Stomach (tissue), 9 donors: ENCODE measurements around the gene CLMP. TPM values are rescaled to one million over a fixed set of nuclear protein-coding genes. Genes with fewer than 3 reads are reported as not detected.
A peak's percentile ranks its signal among the peaks of the same experiment; 100 is the strongest.
"Not testable (repeated sequence)": the region's sequence is repeated elsewhere in the genome, so short reads cannot be mapped to it uniquely, and the experiment has no call there.

ENCODE experiments used
- DNase-seq, 2 donors: peaks; one replicate each; pipeline versions ENCODE4 v3.0.0 to v3.0.0-alpha.2; 2013 to 2019
- H3K27ac ChIP-seq, 5 donors: fragments of 200-600 bp in 4 of 5; sonication (generic) in 4 of 5; one replicate each; pipeline ENCODE4 v1.5.1; 2013 to 2019; ENCODE audit warnings: mild to moderate bottlenecking in 1 of 5, moderate library complexity in 1 of 5
- H3K27me3 ChIP-seq, 3 donors: fragments of 200-600 bp; sonication (generic); one replicate each; pipeline ENCODE4 v1.5.1; 2017 to 2019; ENCODE audit warnings: mixed run types in 1 of 3
- H3K36me3 ChIP-seq, 4 donors: fragments of 200-600 bp; sonication (generic); 1 replicate in 3 of 4; 2 replicates in 1 of 4; pipeline ENCODE4 v1.5.1; 2016 to 2019
- H3K4me1 ChIP-seq, 4 donors: fragments of 200-600 bp; sonication (generic); one replicate each; pipeline ENCODE4 v1.5.1; 2016 to 2019
- H3K4me3 ChIP-seq, 4 donors: fragments of 200-600 bp; sonication (generic) in 3 of 4; one replicate each; pipeline ENCODE4 v1.5.1; 2016 to 2019; ENCODE audit warnings: mild to moderate bottlenecking in 1 of 4
- H3K9me3 ChIP-seq, 4 donors: fragments of 200-600 bp; sonication (generic); one replicate each; pipeline ENCODE4 v1.5.1; 2016 to 2019
- CTCF ChIP-seq, 7 experiments: fragments of 450-650 bp in 4 of 7; fragments of 200-600 bp in 3 of 7; sonication (generic) in 3 of 7; IDR thresholded peaks; one replicate each; pipeline ENCODE4 v1.5.1; 2016 to 2019; ENCODE audit warnings: antibody characterized with exemption in 7 of 7, control low read depth in 2 of 7, mild to moderate bottlenecking in 1 of 7
- EP300 ChIP-seq: sonication (generic); formaldehyde crosslinking; IDR thresholded peaks from one replicate; pipeline ENCODE4 v1.6.1; 2017; ENCODE audit warnings: antibody characterized with exemption
- POLR2A ChIP-seq, 4 donors: fragments of 450-650 bp; IDR thresholded peaks; one replicate each; pipeline ENCODE4 v1.6.1; 2016; ENCODE audit warnings: antibody characterized with exemption in 4 of 4, control low read depth in 2 of 4, mild to moderate bottlenecking in 1 of 4, moderate library complexity in 1 of 4
- POLR2AphosphoS5 ChIP-seq, 3 donors: sonication (generic); formaldehyde crosslinking; IDR thresholded peaks; one replicate each; pipeline ENCODE4 v1.6.1; 2016; ENCODE audit warnings: antibody characterized with exemption in 3 of 3
- WGBS, 5 donors: extraction: QIAGEN DNeasy Blood & Tissue Kit in 3 of 5; methylation state at CpG; one replicate each; pipeline versions ENCODE4 v1.1.5 to v1.1.7; 2013 to 2018; 5-methylcytosine and 5-hydroxymethylcytosine counted together
- intact Hi-C: fragments of 100-400 bp; cut with DNase I; formaldehyde crosslinking; loops from one replicate; pipeline ENCODE4 v1.15.1; 2023; ENCODE audit warnings: low total_unique reads
- polyA plus RNA-seq, 3 donors: library from polyadenylated mRNA; stranded (reverse); fragments of 200-250 nt; gene quantifications; one replicate each; pipeline ENCODE4 v1.2.3, GENCODE V29; 2013
- total RNA-seq, 5 donors: library from RNA; depleted of rRNA; stranded (reverse); fragments of >200 nt; gene quantifications; one replicate each; pipeline versions ENCODE4 v1.1.0 to v1.2.3, GENCODE V29; 2014 to 2016
- donor health status: healthy with polysubstance abuse.
- donor health status: Bipolar disorder and iron deficiency.
- donor health status: healthy.

The CLMP gene
- total and polyA plus RNA-seq, 8 donors: 4.9 to 81.2 (median 40.5) TPM

DNA sequence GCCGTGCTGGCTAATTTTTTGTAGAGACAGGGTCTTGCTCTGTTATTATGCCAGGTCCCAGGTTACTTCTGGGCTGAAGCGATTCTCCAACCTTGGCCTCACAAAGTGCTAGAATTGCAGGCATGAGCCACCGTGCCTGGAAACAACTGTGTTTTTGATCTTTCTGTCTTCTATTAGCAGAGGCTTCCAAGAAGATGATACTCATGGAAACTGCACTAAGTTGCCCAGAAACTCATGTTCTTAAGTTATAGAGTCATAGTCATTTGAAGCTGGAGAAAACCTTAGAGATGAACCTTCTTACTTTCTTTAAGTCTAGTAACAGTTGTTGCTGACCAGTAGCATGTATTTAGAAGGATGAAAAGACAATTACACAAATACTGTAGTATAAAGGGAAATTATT lies 96.1 kb downstream of the CLMP start:
- peaks cover 10 to 30% (median 19%) of the 10 kb centered on the region in 4 donors for H3K4me1 ChIP-seq
- 57 to 90% (median 82%) methylated on average over 3 of the region's 3 CpGs for WGBS, 5 donors
- no peak overlapping the region for H3K27ac ChIP-seq
- H3K27me3 ChIP-seq: no peaks in the 10 kb centered on the region
- no peak for DNase-seq
- TF ChIP-seq POLR2AphosphoS5 (IDR thresholded peaks at IDR 0.05) (no peak), CTCF (IDR thresholded peaks at IDR 0.05) (no peak), EP300 (no peak), POLR2A (IDR thresholded peaks at IDR 0.05) (no peak)
- intact Hi-C loops: no loop called here
- H3K4me3 ChIP-seq: no peak overlapping the region
- H3K9me3 ChIP-seq: no peaks in the 10 kb centered on the region
- peaks cover 0 to 35% (median 5%) of the 10 kb centered on the region in 4 donors for H3K36me3 ChIP-seq

GRCh38 chr11:123093739-123094138 lies 101.3 kb downstream of the CLMP start:
- TF ChIP-seq EP300 (no peak), CTCF (IDR thresholded peaks at IDR 0.05) (no peak), POLR2AphosphoS5 (IDR thresholded peaks at IDR 0.05) (no peak), POLR2A (IDR thresholded peaks at IDR 0.05) (no peak)
- Histone ChIP-seq H3K4me1 (peaks cover 0 to 4% (median 0%) of the 10 kb centered on the region in 4 donors), H3K27ac (no peak overlapping the region), H3K4me3 (no peak overlapping the region), H3K9me3 (no peaks in the 10 kb centered on the region), H3K36me3 (peaks cover 0 to 35% (median 5%) of the 10 kb centered on the region in 4 donors), H3K27me3 (no peaks in the 10 kb centered on the region)
- 86 to 97% (median 89%) methylated on average over 3 of the region's 3 CpGs for WGBS, 5 donors
- DNase-seq: no peak
- intact Hi-C loops: no loop called here

- Histone ChIP-seq H3K9me3 (no peaks in the 10 kb centered on the region), H3K4me3 (no peak overlapping the region), H3K4me1 (peaks cover 0 to 4% (median 0%) of the 10 kb centered on the region in 4 donors), H3K27me3 (no peaks in the 10 kb centered on the region), H3K27ac (no peak overlapping the region), H3K36me3 (peaks cover 0 to 18% (median 0%) of the 10 kb centered on the region in 4 donors)
- TF ChIP-seq POLR2A (IDR thresholded peaks at IDR 0.05): no peak
- no peak for TF ChIP-seq POLR2AphosphoS5 (IDR thresholded peaks at IDR 0.05)
- TF ChIP-seq EP300: no peak
- no peak for TF ChIP-seq CTCF (IDR thresholded peaks at IDR 0.05)
- WGBS, 5 donors: 40 to 62% (median 53%) methylated on average over 6 of the region's 6 CpGs
- intact Hi-C loops: no loop called here
- no peak for DNase-seq
Measured at GRCh38 chr11:123091506-123091905, 103.5 kb downstream of the CLMP start.

GRCh38 chr11:123090168-123090567 lies 104.9 kb downstream of the CLMP start:
- 65 to 84% (median 80%) methylated on average over 8 of the region's 8 CpGs for WGBS, 5 donors
- H3K27me3 ChIP-seq, H3K27ac ChIP-seq, DNase-seq, H3K36me3 ChIP-seq, H3K9me3 ChIP-seq, H3K4me3 ChIP-seq, intact Hi-C loops, H3K4me1 ChIP-seq: not testable (repeated sequence)

DNA sequence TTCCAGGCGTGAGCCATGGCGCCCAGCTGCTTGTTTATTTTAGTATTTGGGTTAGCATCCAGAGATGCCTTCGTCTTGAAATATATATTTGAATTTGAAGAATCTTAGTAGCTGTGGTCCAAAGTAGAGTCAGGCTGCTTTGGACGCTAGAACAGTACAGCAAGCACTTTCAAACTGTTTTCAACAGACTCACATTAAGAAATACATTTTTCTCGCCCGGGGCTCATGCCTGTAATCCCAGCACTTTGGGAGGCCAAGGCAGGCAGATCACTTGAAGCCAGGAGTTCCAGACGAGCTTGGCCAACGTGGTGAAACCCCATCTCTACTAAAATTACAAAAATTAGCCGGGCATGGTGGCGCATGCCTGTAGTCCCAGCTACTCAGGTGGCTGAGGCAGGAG lies 106.2 kb downstream of the CLMP start:
- H3K4me1 ChIP-seq, DNase-seq, H3K27me3 ChIP-seq, H3K4me3 ChIP-seq, H3K36me3 ChIP-seq, H3K9me3 ChIP-seq, intact Hi-C loops: not testable (repeated sequence)
- H3K27ac ChIP-seq: peak overlapping the region in 1 of 5 donors; percentile 24
- WGBS, 5 donors: 80 to 93% (median 86%) methylated on average over 10 of the region's 10 CpGs

- H3K9me3 ChIP-seq, H3K27me3 ChIP-seq, H3K36me3 ChIP-seq, intact Hi-C loops, DNase-seq, H3K4me3 ChIP-seq: not testable (repeated sequence)
- H3K4me1 ChIP-seq: peaks cover 5 to 16% (median 14%) of the 10 kb centered on the region in 4 donors
- 66 to 95% (median 82%) methylated on average over 5 of the region's 5 CpGs for WGBS, 5 donors
- H3K27ac ChIP-seq: peak overlapping the region in 2 of 5 donors; percentile 13 to 30
Measured at GRCh38 chr11:123087657-123088056, 107.4 kb downstream of the CLMP start.
